ENCODE measurements around the gene GJA3. TPM values are rescaled to one million over a fixed set of nuclear protein-coding genes. Genes with fewer than 3 reads are reported as not detected.

Gene GJA3
- total and polyA plus RNA-seq, 2 of the 8 experiments (the other 6 are each of a cell fraction or from before 2014, with no cell fraction given), result 0.12 to 0.60 TPM

- peak in 1 of 2 experiments; percentile 84 for DNase-seq (ENCODE audit: low read depth in 1 of 2, low spot score in 2 of 2)
- Histone ChIP-seq H4K8ac (ENCODE audit: extremely low read depth, insufficient read depth, low read length) (peak overlapping the region; percentile 62), H2BK5ac (ENCODE audit: low read depth, low read length) (peak overlapping the region; percentile 47; the same call in 1 of the 2 replicates), H3K14ac (ENCODE audit: insufficient read length) (no peak overlapping the region), H4K91ac (replicated peaks; ENCODE audit: insufficient read length, low read length) (peak overlapping the region; percentile 12), H3K4me3 (ENCODE audit: extremely low read depth in 1 of 4, insufficient read depth in 2 of 4, low read depth in 3 of 4, low read length in 4 of 4) (peak overlapping the region; percentile 47 to 65 (median 58)), H3K56ac (replicated peaks; ENCODE audit: insufficient read length, low read depth, low read length) (peak overlapping the region; percentile 56), H3K79me2 (ENCODE audit: control insufficient read depth in 1 of 2, insufficient read depth in 2 of 2, low read length in 2 of 2) (no peaks in the 10 kb centered on the region), H3K9me3 (ENCODE audit: insufficient read depth in 2 of 2, low read depth in 1 of 2, low read length in 1 of 2) (no peaks in the 10 kb centered on the region), H3K23me2 (ENCODE audit: low read depth, low read length) (peaks cover 25% of the 10 kb centered on the region), H3K4me2 (ENCODE audit: insufficient read depth in 1 of 2, low read depth in 2 of 2, low read length in 2 of 2) (peak overlapping the region; percentile 89 to 98), H2BK20ac (ENCODE audit: low read length) (no peak overlapping the region), H3K36me3 (ENCODE audit: control insufficient read depth in 2 of 4, insufficient read depth in 4 of 4, low read length in 3 of 4) (no peaks in the 10 kb centered on the region), H3K23ac (ENCODE audit: insufficient read length) (no peak overlapping the region), H3K27ac (ENCODE audit: low read depth, low read length) (no peak overlapping the region), H4K20me1 (replicated peaks in 1 of 2; ENCODE audit: control insufficient read depth in 1 of 2, insufficient read depth in 2 of 2, low read length in 2 of 2) (no peaks in the 10 kb centered on the region), H3K18ac (ENCODE audit: extremely low read depth, low read length) (peak overlapping the region; percentile 68; the same call in 1 of the 2 replicates), H3K4ac (replicated peaks; ENCODE audit: insufficient read length, low read depth, low read length) (no peak overlapping the region), H3K4me1 (replicated peaks in 1 of 4; ENCODE audit: control insufficient read depth in 3 of 4, insufficient read depth in 4 of 4, low read length in 3 of 4) (peaks cover 0 to 7% (median 2%) of the 10 kb centered on the region in 4 experiments; a peak in 4 of 7 replicates), H4K5ac (ENCODE audit: insufficient read length, low read depth, low read length) (no peak overlapping the region), H2BK15ac (ENCODE audit: low read length) (no peak overlapping the region), H2BK120ac (replicated peaks; ENCODE audit: low read depth, low read length) (no peak overlapping the region), H2BK12ac (ENCODE audit: low read depth, low read length) (no peak overlapping the region), H3K79me1 (ENCODE audit: low read depth, low read length) (no peaks in the 10 kb centered on the region), H3K9ac (replicated peaks in 1 of 4; ENCODE audit: extremely low read depth in 1 of 4, low read depth in 3 of 4, low read length in 3 of 4) (no peak overlapping the region), H3K27me3 (replicated peaks in 1 of 4; ENCODE audit: control insufficient read depth in 3 of 4, extremely low read depth in 1 of 4, insufficient read depth in 3 of 4, low read length in 3 of 4) (peaks cover 0 to 20% (median 15%) of the 10 kb centered on the region in 4 experiments; a peak in 6 of 7 replicates), H2AK5ac (ENCODE audit: low read depth, low read length) (no peak overlapping the region), H2AFZ (ENCODE audit: low read length) (peak overlapping the region; percentile 64; the same call in 1 of the 2 replicates)
- WGBS, 2 experiments (ENCODE audit: extremely low coverage in 1 of 2, insufficient coverage in 1 of 2, insufficient read length in 1 of 2, insufficient replicate concordance in 2 of 2, low coverage in 1 of 2, low lambda C conversion rate in 2 of 2, missing lambda C conversion rate in 1 of 2), result 3% methylated on average over 82 of the region's 82 CpGs; no CpG with 5 or more reads in 1 of the 2 experiments
- no peak for FAIRE-seq
- CTCF ChIA-PET (ENCODE audit: partially characterized antibody), result interaction anchor here (0.6 to 2.8 kb wide), 14 partner anchors 9 to 368 kb away, joined by 3 to 12 read pairs (median 8); partner anchors contain the start of gene GJA3
- POLR2A ChIA-PET (ENCODE audit: partially characterized antibody), result interaction anchor here (0.7 to 1.7 kb wide), 5 partner anchors 9 to 172 kb away, joined by 3 to 11 read pairs (median 4); no protein-coding TSS in a partner anchor
- TF ChIP-seq RAD21 (IDR thresholded peaks at IDR 0.05 in 1 of 2, conservative IDR thresholded peaks at IDR 0.05 in 1 of 2; ENCODE audit: low read depth in 2 of 2, low read length in 2 of 2) (peak; percentile 35 to 47; a peak in 2 of 4 replicates), BCL11A (IDR thresholded peaks at IDR 0.05; ENCODE audit: low read depth in 2 of 2, low read length in 2 of 2) (no peak), RNF2 (IDR thresholded peaks at IDR 0.05; ENCODE audit: borderline replicate concordance, low read depth, low read length, missing control alignments, poor library complexity, severe bottlenecking) (no peak), GABPA (IDR thresholded peaks at IDR 0.05; ENCODE audit: borderline replicate concordance, insufficient read depth, low read length) (no peak), YY1 (IDR thresholded peaks at IDR 0.05; ENCODE audit: low read depth, low read length) (no peak), CTCF (IDR thresholded peaks at IDR 0.05; ENCODE audit: control extremely low read depth in 1 of 3, insufficient read depth in 1 of 3, low read depth in 1 of 3, low read length in 3 of 3) (peak; percentile 39 to 54 (median 50)), RXRA (IDR thresholded peaks at IDR 0.05; ENCODE audit: insufficient read depth, low read depth, low read length) (no peak)
Measured at GRCh38 chr13:20127562-20128458, 33.0 kb downstream of the GJA3 start.
